PC-3 (cell line): Measurements from ENCODE around the gene HINT3. TPM values are rescaled to one million over a fixed set of nuclear protein-coding genes. Genes with fewer than 3 reads are reported as not detected.

Experiments
- ATAC-seq: fragments of 200-7000 bp; cut with Tn5 transposase; 2 replicates; pipeline ENCODE4 v1.9.1; 2020; ENCODE audit warnings: mild to moderate bottlenecking, moderate library complexity
- BruUV-seq: library from RNA; stranded (reverse); fragments of 400-500 nt; replicated peaks from 2 replicates; lab custom pipeline; 2021; lab: Mats Ljungman, UMichigan
- CTCF ChIA-PET: fragments of 300-600 bp; sonication (Branson Sonifier 250); formaldehyde crosslinking; loops from one replicate; lab custom pipeline; 2022; ENCODE audit warnings: antibody characterized with exemption; lab: Charles Lee
- POLR2A ChIA-PET: fragments of 300-600 bp; sonication (Branson Sonifier 250); formaldehyde crosslinking; loops from one replicate; lab custom pipeline; 2022; ENCODE audit warnings: antibody characterized with exemption; ENCODE audit not compliant: unreplicated experiment; lab: Charles Lee
- DNase-seq: peaks from one replicate; pipeline ENCODE4 v3.0.0-alpha.2; 2015
- H2AFZ ChIP-seq: fragments of 300-600 bp; sonication (generic); 2 replicates; pipeline ENCODE4 v1.6.0; 2016; ENCODE audit warnings: antibody characterized with exemption, low read length
- H3F3A ChIP-seq: fragments of 300-600 bp; sonication (generic); one replicate; pipeline ENCODE4 v1.6.0; 2017; ENCODE audit warnings: antibody characterized with exemption, low read length, control low read depth, mild to moderate bottlenecking; ENCODE audit not compliant: unreplicated experiment
- H3K27ac ChIP-seq: fragments of 300-600 bp; sonication (generic); 2 replicates; pipeline ENCODE4 v1.5.1; 2016; ENCODE audit warnings: mild to moderate bottlenecking, low read length
- H3K27me3 ChIP-seq: fragments of 300-600 bp; sonication (generic); 2 replicates; pipeline ENCODE4 v1.6.1; 2016; ENCODE audit warnings: low read length, mixed read lengths
- H3K36me3 ChIP-seq: fragments of 300-600 bp; sonication (generic); 2 replicates; pipeline ENCODE4 v1.6.1; 2016; ENCODE audit warnings: low read depth, mixed run types, low read length, mixed read lengths
- H3K4me1 ChIP-seq: fragments of 300-600 bp; sonication (generic); 2 replicates; pipeline ENCODE4 v1.5.1; 2016; ENCODE audit warnings: low read length; ENCODE audit not compliant: insufficient read depth
- H3K4me2 ChIP-seq: fragments of 300-600 bp; sonication (generic); 2 replicates; pipeline ENCODE4 v1.6.0; 2016; ENCODE audit warnings: low read length
- H3K4me3 ChIP-seq: fragments of 300-600 bp; sonication (generic); 2 replicates; pipeline ENCODE4 v1.5.1; 2016; ENCODE audit warnings: mild to moderate bottlenecking, low read length, mixed read lengths
- H3K79me2 ChIP-seq: fragments of 300-600 bp; sonication (generic); 2 replicates; pipeline ENCODE4 v1.6.1; 2017; ENCODE audit warnings: low read length, mixed read lengths
- H3K9ac ChIP-seq: fragments of 300-600 bp; sonication (generic); 2 replicates; pipeline ENCODE4 v1.6.0; 2016; ENCODE audit warnings: mild to moderate bottlenecking, low read length
- H3K9me2 ChIP-seq: fragments of 300-600 bp; sonication (generic); replicated peaks from 2 replicates; pipeline ENCODE4 v1.6.1; 2016; ENCODE audit warnings: mixed run types, low read length, mixed read lengths
- H3K9me3 ChIP-seq: fragments of 300-600 bp; sonication (generic); 2 replicates; pipeline ENCODE4 v1.6.1; 2016; ENCODE audit warnings: low read length, mixed read lengths
- H4K20me1 ChIP-seq: fragments of 300-600 bp; sonication (generic); 2 replicates; pipeline ENCODE4 v1.6.1; 2016; ENCODE audit warnings: low read length, mixed read lengths
- CTCF ChIP-seq: fragments of 300-600 bp; sonication (generic); conservative IDR thresholded peaks from 2 replicates; pipeline ENCODE4 v1.5.1; 2017; ENCODE audit warnings: antibody characterized with exemption, low read depth, mild to moderate bottlenecking, low read length
- EZH2 ChIP-seq: fragments of 300-600 bp; sonication (generic); IDR thresholded peaks from one replicate; pipeline ENCODE4 v1.6.1; 2017; ENCODE audit warnings: antibody characterized with exemption, mild to moderate bottlenecking, low read length; ENCODE audit not compliant: unreplicated experiment
- EZH2phosphoT487 ChIP-seq: fragments of 300-600 bp; sonication (generic); IDR thresholded peaks from 2 replicates; pipeline ENCODE4 v1.6.1; 2018; ENCODE audit warnings: mild to moderate bottlenecking, antibody characterized with exemption, low read length, borderline replicate concordance
- intact Hi-C: fragments of 100-400 bp; cut with micrococcal nuclease; formaldehyde crosslinking; loops from 2 replicates; pipeline ENCODE4 v1.9.0; 2023
- total RNA-seq: library from RNA; depleted of rRNA; stranded (reverse); fragments of >200 nt; gene quantifications from 2 replicates; pipeline ENCODE4 v1.2.3, GENCODE V29; 2014

HINT3 gene
- total RNA-seq, 1 experiment from 2014 or later = 7.8 TPM

- peak; percentile 69 for ATAC-seq
- H3K79me2 ChIP-seq = peaks cover 5% of the 10 kb centered on the region; the same call in 1 of the 2 replicates
- no peak overlapping the region for H3K4me3 ChIP-seq
- POLR2A ChIA-PET = no interaction called here
- H4K20me1 ChIP-seq = no peaks in the 10 kb centered on the region
- DNase-seq = peak; percentile 59
- H3F3A ChIP-seq = no peaks in the 10 kb centered on the region
- peaks cover 2% of the 10 kb centered on the region; the same call in 1 of the 2 replicates for H3K36me3 ChIP-seq
- TF ChIP-seq CTCF (no peak), EZH2phosphoT487 (no peak), EZH2 (no peak)
- peak overlapping the region; percentile 14; the same call in 1 of the 2 replicates for H3K4me2 ChIP-seq
- H3K9me2 ChIP-seq = no peaks in the 10 kb centered on the region
- H3K4me1 ChIP-seq = peaks cover 53% of the 10 kb centered on the region
- no peaks in the 10 kb centered on the region for H3K27me3 ChIP-seq
- no peaks in the 10 kb centered on the region for H3K9me3 ChIP-seq
- CTCF ChIA-PET = no interaction called here
- intact Hi-C loops = loop anchor here (2.0 kb wide), 1 partner anchor 20 kb away; no protein-coding TSS in a partner anchor
- no TSS peak for BruUV-seq
- H3K27ac ChIP-seq = peak overlapping the region; percentile 39
- H3K9ac ChIP-seq = no peak overlapping the region
- H2AFZ ChIP-seq = no peak overlapping the region
These were observed 34.2 kb upstream of the HINT3 start for GRCh38 chr6:125922322-125922860.

DNA sequence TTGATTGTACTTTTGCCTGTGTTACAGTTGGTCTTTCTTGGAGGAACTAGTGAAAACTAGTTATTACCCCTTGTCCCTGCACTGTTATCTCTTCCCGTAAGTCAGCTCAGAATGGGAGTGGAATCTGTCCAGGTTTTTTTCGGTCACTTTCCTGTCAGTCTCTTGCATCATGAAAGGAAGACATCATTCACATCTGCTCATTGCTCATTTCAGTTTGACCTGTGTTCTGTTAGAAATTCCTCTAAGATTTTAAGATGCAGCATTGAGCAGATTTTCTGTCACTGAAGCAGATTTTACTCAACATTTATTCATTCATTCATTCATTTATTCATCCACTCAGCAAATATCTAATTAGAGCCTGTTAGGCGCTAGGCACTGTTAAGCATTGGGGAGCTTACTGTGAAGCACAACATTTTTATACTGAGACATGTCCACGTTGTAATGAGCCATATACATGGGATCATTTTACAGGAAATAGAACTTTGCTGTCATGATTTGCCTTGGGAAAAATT is 33.1 kb upstream of the HINT3 start:
- no peaks in the 10 kb centered on the region for H3F3A ChIP-seq
- no peaks in the 10 kb centered on the region for H3K9me3 ChIP-seq
- TF ChIP-seq EZH2phosphoT487 (no peak), EZH2 (no peak), CTCF (no peak)
- intact Hi-C loops = loop anchor here (2.0 kb wide), 1 partner anchor 19 kb away; no protein-coding TSS in a partner anchor
- ATAC-seq = no peak
- H2AFZ ChIP-seq = no peak overlapping the region
- peak overlapping the region; percentile 27; the same call in 1 of the 2 replicates for H3K27ac ChIP-seq
- ChIA-PET POLR2A (no interaction called here), CTCF (no interaction called here)
- H3K27me3 ChIP-seq = no peaks in the 10 kb centered on the region
- BruUV-seq = no TSS peak
- H3K9ac ChIP-seq = no peak overlapping the region
- peaks cover 5% of the 10 kb centered on the region; the same call in 1 of the 2 replicates for H3K79me2 ChIP-seq
- no peaks in the 10 kb centered on the region for H4K20me1 ChIP-seq
- H3K36me3 ChIP-seq = peaks cover 2% of the 10 kb centered on the region; the same call in 1 of the 2 replicates
- H3K4me2 ChIP-seq = peak overlapping the region; percentile 35; the same call in 1 of the 2 replicates
- no peak for DNase-seq
- no peaks in the 10 kb centered on the region for H3K9me2 ChIP-seq
- no peak overlapping the region for H3K4me3 ChIP-seq
- H3K4me1 ChIP-seq = peaks cover 49% of the 10 kb centered on the region

DNA sequence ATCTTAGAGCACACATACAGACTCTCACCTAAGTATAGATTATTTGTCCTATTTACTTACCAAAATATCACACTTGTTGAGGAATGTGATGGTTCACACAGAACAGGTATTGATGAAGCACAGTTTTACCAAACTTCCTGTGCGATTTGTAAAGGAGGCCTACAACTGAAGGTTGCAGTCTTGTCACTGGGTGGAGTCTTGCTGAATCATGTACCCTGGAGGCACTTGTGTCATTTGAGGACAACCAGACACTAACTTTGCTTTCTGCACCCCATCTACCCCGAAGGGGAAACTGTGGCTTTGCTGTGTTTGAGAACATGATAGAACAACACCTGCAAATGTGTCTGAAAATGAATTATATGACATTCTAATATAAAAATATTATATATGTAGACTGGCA is 32.4 kb upstream of the HINT3 start:
- Histone ChIP-seq H3F3A (no peaks in the 10 kb centered on the region), H3K9me3 (no peaks in the 10 kb centered on the region), H3K4me3 (no peak overlapping the region), H3K36me3 (peaks cover 2% of the 10 kb centered on the region; the same call in 1 of the 2 replicates), H3K9me2 (no peaks in the 10 kb centered on the region), H3K27ac (peak overlapping the region; percentile 27; the same call in 1 of the 2 replicates), H3K27me3 (no peaks in the 10 kb centered on the region), H4K20me1 (no peaks in the 10 kb centered on the region), H3K4me1 (peaks cover 44% of the 10 kb centered on the region), H2AFZ (no peak overlapping the region), H3K4me2 (peak overlapping the region; percentile 35), H3K79me2 (peaks cover 5% of the 10 kb centered on the region; the same call in 1 of the 2 replicates), H3K9ac (no peak overlapping the region)
- POLR2A ChIA-PET = no interaction called here
- DNase-seq (peak; percentile 60), ATAC-seq (peak; percentile 25; the same call in 1 of the 2 replicates)
- no peak for TF ChIP-seq EZH2
- no peak for TF ChIP-seq EZH2phosphoT487
- no peak for TF ChIP-seq CTCF
- CTCF ChIA-PET = no interaction called here
- intact Hi-C loops = no loop called here
- no TSS peak for BruUV-seq
